KMS-11 (cell line): Measurements from ENCODE around the gene SLC6A6.

Experiments
- H2AFZ ChIP-seq: fragments of 200-600 bp; sonication (generic); 2 replicates; pipeline ENCODE4 v1.6.1; 2016; ENCODE audit warnings: antibody characterized with exemption, mixed run types, low read depth
- H3K27ac ChIP-seq: fragments of 200-600 bp; sonication (generic); 2 replicates; pipeline ENCODE4 v1.6.1; 2016; ENCODE audit warnings: mild to moderate bottlenecking, mixed run types
- H3K27me3 ChIP-seq: fragments of 200-600 bp; sonication (generic); 2 replicates; pipeline ENCODE4 v1.6.1; 2017; ENCODE audit warnings: mild to moderate bottlenecking, low read depth, mixed run types, moderate library complexity; ENCODE audit not compliant: insufficient read depth
- H3K36me3 ChIP-seq: fragments of 200-600 bp; sonication (generic); 2 replicates; pipeline ENCODE4 v1.6.1; 2017; ENCODE audit warnings: mild to moderate bottlenecking, mixed run types; ENCODE audit not compliant: insufficient read depth
- H3K4me1 ChIP-seq: fragments of 200-600 bp; sonication (generic); 2 replicates; pipeline ENCODE4 v1.6.1; 2016; ENCODE audit warnings: mild to moderate bottlenecking, low read depth, mixed run types; ENCODE audit not compliant: poor library complexity, severe bottlenecking
- H3K4me2 ChIP-seq: fragments of 200-600 bp; sonication (generic); 2 replicates; pipeline ENCODE4 v1.7.0; 2016; ENCODE audit warnings: mild to moderate bottlenecking, mixed run types
- H3K4me3 ChIP-seq: fragments of 200-600 bp; sonication (generic); IDR thresholded peaks from 2 replicates; pipeline ENCODE4 v1.6.1; 2017; ENCODE audit warnings: low read depth, low read length, mixed read lengths; ENCODE audit not compliant: insufficient read depth
- H3K79me2 ChIP-seq: fragments of 200-600 bp; sonication (generic); 2 replicates; pipeline ENCODE4 v1.6.1; 2016; ENCODE audit warnings: low read depth, mixed run types; ENCODE audit not compliant: insufficient read depth
- H3K9ac ChIP-seq: fragments of 200-600 bp; sonication (generic); 2 replicates; pipeline ENCODE4 v1.6.1; 2016; ENCODE audit warnings: mild to moderate bottlenecking, mixed run types
- H4K20me1 ChIP-seq: fragments of 200-600 bp; sonication (generic); 2 replicates; pipeline ENCODE4 v1.6.1; 2016; ENCODE audit warnings: mild to moderate bottlenecking, mixed run types; ENCODE audit not compliant: insufficient read depth
- TF ChIP-seq, protein P1 (sequence below): fragments of 200-600 bp; sonication (generic); conservative IDR thresholded peaks from 2 replicates; pipeline ENCODE4 v1.6.1; 2017; ENCODE audit warnings: low read depth, mild to moderate bottlenecking, antibody characterized with exemption, low read length, moderate library complexity, mixed read lengths

The SLC6A6 gene

DNA sequence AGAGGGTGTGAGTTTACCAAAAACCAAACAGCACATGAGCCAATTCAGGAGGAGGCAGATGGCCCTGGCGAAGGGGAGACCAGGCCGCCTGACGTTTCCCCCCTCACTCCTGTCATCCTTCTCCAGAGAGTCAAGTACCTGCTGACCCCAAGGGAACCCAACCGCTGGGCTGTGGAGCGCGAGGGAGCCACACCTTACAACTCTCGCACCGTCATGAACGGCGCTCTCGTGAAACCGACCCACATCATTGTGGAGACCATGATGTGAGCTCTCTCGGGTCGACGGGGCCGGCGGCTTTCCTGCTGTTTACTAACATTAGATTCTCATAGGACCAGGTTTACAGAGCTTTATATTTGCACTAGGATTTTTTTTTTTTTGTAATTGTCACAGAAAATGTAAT, 82.3 kb downstream of the SLC6A6 start:
- Histone ChIP-seq H3K4me2 (no peak overlapping the region), H3K4me3 (no peak overlapping the region), H3K79me2 (no peaks in the 10 kb centered on the region), H3K4me1 (peaks cover 51% of the 10 kb centered on the region), H3K36me3 (no peaks in the 10 kb centered on the region), H2AFZ (no peak overlapping the region), H3K27me3 (no peaks in the 10 kb centered on the region), H3K9ac (no peak overlapping the region), H4K20me1 (no peaks in the 10 kb centered on the region), H3K27ac (no peak overlapping the region; the same call in 1 of the 2 replicates)
- TF ChIP-seq, protein P1, sequence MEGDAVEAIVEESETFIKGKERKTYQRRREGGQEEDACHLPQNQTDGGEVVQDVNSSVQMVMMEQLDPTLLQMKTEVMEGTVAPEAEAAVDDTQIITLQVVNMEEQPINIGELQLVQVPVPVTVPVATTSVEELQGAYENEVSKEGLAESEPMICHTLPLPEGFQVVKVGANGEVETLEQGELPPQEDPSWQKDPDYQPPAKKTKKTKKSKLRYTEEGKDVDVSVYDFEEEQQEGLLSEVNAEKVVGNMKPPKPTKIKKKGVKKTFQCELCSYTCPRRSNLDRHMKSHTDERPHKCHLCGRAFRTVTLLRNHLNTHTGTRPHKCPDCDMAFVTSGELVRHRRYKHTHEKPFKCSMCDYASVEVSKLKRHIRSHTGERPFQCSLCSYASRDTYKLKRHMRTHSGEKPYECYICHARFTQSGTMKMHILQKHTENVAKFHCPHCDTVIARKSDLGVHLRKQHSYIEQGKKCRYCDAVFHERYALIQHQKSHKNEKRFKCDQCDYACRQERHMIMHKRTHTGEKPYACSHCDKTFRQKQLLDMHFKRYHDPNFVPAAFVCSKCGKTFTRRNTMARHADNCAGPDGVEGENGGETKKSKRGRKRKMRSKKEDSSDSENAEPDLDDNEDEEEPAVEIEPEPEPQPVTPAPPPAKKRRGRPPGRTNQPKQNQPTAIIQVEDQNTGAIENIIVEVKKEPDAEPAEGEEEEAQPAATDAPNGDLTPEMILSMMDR: no peak

DNA sequence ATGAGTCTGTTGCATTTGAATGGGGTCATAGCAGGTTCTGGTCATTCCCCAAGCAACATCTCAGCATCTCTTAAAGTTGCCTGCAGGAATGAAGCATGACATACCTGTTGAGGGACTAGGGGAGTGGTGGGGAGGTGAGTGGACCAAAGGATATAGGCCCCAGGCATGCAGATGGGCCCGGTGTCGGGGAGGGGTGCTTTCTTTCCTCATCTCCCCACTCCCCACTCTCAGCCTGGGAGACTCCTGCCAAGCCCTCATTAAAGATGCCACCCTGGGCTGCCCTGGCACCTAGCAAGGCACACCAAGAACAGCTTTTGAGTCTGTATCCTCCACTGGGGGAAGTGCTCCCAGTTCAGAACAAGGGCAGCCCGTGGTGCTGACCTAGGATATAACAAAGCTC, 83.6 kb downstream of the SLC6A6 start:
- peak overlapping the region; percentile 5 for H3K4me3 ChIP-seq
- peak overlapping the region; percentile 94 for H3K4me2 ChIP-seq
- peak overlapping the region; percentile 63; the same call in 1 of the 2 replicates for H3K9ac ChIP-seq
- H3K27ac ChIP-seq: peak overlapping the region; percentile 99
- H4K20me1 ChIP-seq: no peaks in the 10 kb centered on the region
- no peaks in the 10 kb centered on the region for H3K27me3 ChIP-seq
- no peaks in the 10 kb centered on the region for H3K36me3 ChIP-seq
- TF ChIP-seq, protein P1: no peak
- peaks cover 51% of the 10 kb centered on the region for H3K4me1 ChIP-seq
- H3K79me2 ChIP-seq: no peaks in the 10 kb centered on the region
- no peak overlapping the region for H2AFZ ChIP-seq

DNA sequence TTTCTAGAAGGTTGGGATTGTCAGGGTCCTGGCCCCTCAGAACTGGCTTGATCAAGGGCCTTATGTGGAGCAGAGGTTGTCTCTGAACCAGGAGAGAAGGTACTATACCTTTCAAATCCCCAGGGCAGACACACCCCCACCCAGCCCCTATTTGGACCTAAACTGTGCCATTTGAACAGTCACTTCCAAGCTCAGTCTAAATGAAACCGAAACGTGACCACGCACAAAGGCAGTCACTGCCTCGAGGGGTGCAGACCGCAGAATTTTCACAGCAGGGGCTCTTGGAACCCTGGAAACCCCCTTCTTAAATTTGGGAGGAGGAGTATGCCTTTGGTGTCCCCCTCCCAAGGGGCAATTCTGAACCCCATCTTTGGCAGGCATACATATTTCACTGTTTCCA, 84.1 kb downstream of the SLC6A6 start:
- Histone ChIP-seq H3K4me1 (peaks cover 51% of the 10 kb centered on the region), H2AFZ (no peak overlapping the region), H3K27ac (peak overlapping the region; percentile 99), H3K27me3 (no peaks in the 10 kb centered on the region), H3K36me3 (no peaks in the 10 kb centered on the region), H3K79me2 (no peaks in the 10 kb centered on the region), H3K9ac (peak overlapping the region; percentile 63; the same call in 1 of the 2 replicates), H3K4me3 (peak overlapping the region; percentile 5), H4K20me1 (no peaks in the 10 kb centered on the region), H3K4me2 (peak overlapping the region; percentile 94)
- TF ChIP-seq, protein P1: no peak

DNA sequence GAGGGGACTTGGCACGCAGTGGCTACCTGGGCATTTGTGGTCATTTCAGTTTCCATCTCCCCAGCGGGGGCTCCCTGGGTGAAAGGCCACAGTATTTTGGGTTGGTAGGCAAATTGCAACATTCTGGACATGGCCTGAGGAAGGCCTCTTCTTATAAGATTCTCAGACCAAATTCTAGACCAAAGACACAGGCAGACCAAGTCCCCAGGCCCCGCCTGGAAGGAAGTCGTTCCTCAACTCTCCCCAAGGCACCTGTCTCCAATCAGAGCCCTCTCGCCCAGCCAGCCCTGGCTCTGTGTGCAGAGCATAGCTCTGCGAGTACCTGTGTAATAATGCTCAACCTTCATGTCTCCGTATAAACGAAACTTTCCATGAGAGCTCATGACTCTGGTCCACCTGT, 84.7 kb downstream of the SLC6A6 start:
- TF ChIP-seq, protein P1: no peak
- Histone ChIP-seq H3K9ac (peak overlapping the region; percentile 63; the same call in 1 of the 2 replicates), H3K4me1 (peaks cover 51% of the 10 kb centered on the region), H2AFZ (0 out of 2 replicates have a peak overlapping the region, but pooled peaks have one; percentile 6), H4K20me1 (no peaks in the 10 kb centered on the region), H3K27ac (peak overlapping the region; percentile 99), H3K36me3 (no peaks in the 10 kb centered on the region), H3K4me2 (peak overlapping the region; percentile 94), H3K4me3 (no peak overlapping the region), H3K79me2 (no peaks in the 10 kb centered on the region), H3K27me3 (no peaks in the 10 kb centered on the region)
